ENCODE measurements around the gene FAM111A. TPM values are rescaled to one million over a fixed set of nuclear protein-coding genes. Genes with fewer than 3 reads are reported as not detected.

Gene FAM111A
- total RNA-seq, 4 donors from 2014 or later: 7.2 to 65.2 (median 28.3) TPM

- intact Hi-C loops (cut with DNase I; ENCODE audit: low total_unique reads): no loop called here
Observed at GRCh38 chr11:59200423-59200746, 57.7 kb downstream of the FAM111A start.

GRCh38 chr11:59201353-59201752, 58.7 kb downstream of the FAM111A start:
- intact Hi-C loops (cut with DNase I; ENCODE audit: low total_unique reads): no loop called here

More at GRCh38 chr11:59200423-59200746, 57.7 kb downstream of the FAM111A start:
- Histone ChIP-seq H3K36me3 (no peaks in the 10 kb centered on the region), H3K27me3 (no peaks in the 10 kb centered on the region), H3K9me3 (no peaks in the 10 kb centered on the region), H3K4me3 (no peak overlapping the region), H3K27ac (no peak overlapping the region), H3K4me1 (no peaks in the 10 kb centered on the region)
- no peak for TF ChIP-seq POLR2A (IDR thresholded peaks at IDR 0.05)
- TF ChIP-seq CTCF (IDR thresholded peaks at IDR 0.05): no peak
- DNase-seq: no peak

More at GRCh38 chr11:59201353-59201752, 58.7 kb downstream of the FAM111A start:
- no peak overlapping the region for H3K27ac ChIP-seq
- no peaks in the 10 kb centered on the region for H3K9me3 ChIP-seq
- H3K4me1 ChIP-seq: no peaks in the 10 kb centered on the region
- TF ChIP-seq CTCF (IDR thresholded peaks at IDR 0.05): no peak
- no peak for TF ChIP-seq POLR2A (IDR thresholded peaks at IDR 0.05)
- H3K36me3 ChIP-seq: no peaks in the 10 kb centered on the region
- DNase-seq: no peak
- no peak overlapping the region for H3K4me3 ChIP-seq
- no peaks in the 10 kb centered on the region for H3K27me3 ChIP-seq

Other genes with a start within 250 kb of the FAM111A start
- 1 to 10 TPM in 1 of 4 donors, not detected in 3; 1.2 TPM for gene GLYATL1, start 203.4 kb upstream of the FAM111A start, total RNA-seq
- not detected for gene GLYATL1B, start 56.5 kb upstream of the FAM111A start, total RNA-seq
- 10 to 100 TPM in 1 of 4 donors, not detected in 3; 18.5 TPM for gene FAM111B, start 35.6 kb upstream of the FAM111A start, total RNA-seq
- gene DTX4, start 29.3 kb downstream of the FAM111A start, total RNA-seq: 10 to 100 TPM in 1 of 4 donors, 1 to 10 TPM in 3; 3.2 to 17.8 (median 9.2) TPM
- 10 to 100 TPM in 1 of 4 donors, 1 to 10 TPM in 3; 1.0 to 15.1 (median 5.7) TPM for gene MPEG1, start 70.1 kb downstream of the FAM111A start, total RNA-seq
- not detected for gene OR5AN1, start 216.0 kb downstream of the FAM111A start, total RNA-seq

Measured in uterus (tissue), 4 donors.